Activated T-helper 1 cell treated with anti-CD3 and anti-CD28 coated beads, Interleukin-12 subunit alpha, Interleukin-12 subunit beta, Interleukin-2, Interleukin-4 antibody, amounts not matched to agents 30 ng/mL and 10 ng/mL and 1 ng/mL, durations not matched to agents 14 hours and 24 hours and 36 hours (primary cell): Measurements from ENCODE around the gene GRB14. TPM values are rescaled to one million over a fixed set of nuclear protein-coding genes. Genes with fewer than 3 reads are reported as not detected.

Experiments used
- DNase-seq: peaks from one replicate; pipeline ENCODE4 v3.0.0; 2021; ENCODE audit warnings: low spot score
- H3K27ac Mint-ChIP-seq: one replicate; pipeline ENCODE4 v1.8.0; 2021; ENCODE audit warnings: mild to moderate bottlenecking, mixed read lengths
- H3K27me3 Mint-ChIP-seq: one replicate; pipeline ENCODE4 v1.8.0; 2022; ENCODE audit warnings: mild to moderate bottlenecking, moderate library complexity, mixed read lengths; ENCODE audit not compliant: insufficient read depth
- H3K36me3 Mint-ChIP-seq: one replicate; pipeline ENCODE4 v1.8.0; 2021; ENCODE audit warnings: low read depth, mixed read lengths
- H3K4me1 Mint-ChIP-seq: one replicate; pipeline ENCODE4 v1.8.0; 2021; ENCODE audit warnings: low read depth, mixed read lengths
- H3K4me3 Mint-ChIP-seq: one replicate; pipeline ENCODE4 v1.8.0; 2021; ENCODE audit warnings: mild to moderate bottlenecking, moderate library complexity, mixed read lengths
- H3K9me3 Mint-ChIP-seq: one replicate; pipeline ENCODE4 v1.8.0; 2021; ENCODE audit warnings: mixed read lengths
- intact Hi-C: fragments of 100-400 bp; cut with micrococcal nuclease; formaldehyde crosslinking; loops from one replicate; pipeline ENCODE4 v1.15.1; 2024
- total RNA-seq: library from RNA; stranded (reverse); gene quantifications from 2 replicates; pipeline ENCODE4 v1.2.3, GENCODE V29; 2022

GRB14 gene
- total RNA-seq, result not detected in 2 replicates

GRCh38 chr2:164620873-164621763 lies at the start of gene GRB14:
GRB14 (minus strand) TSS chr2:164621482; CDS start chr2:164621309, 173 bp downstream.
- no peaks in the 10 kb centered on the region for H3K36me3 Mint-ChIP-seq
- H3K9me3 Mint-ChIP-seq, result no peaks in the 10 kb centered on the region
- no peak for DNase-seq
- intact Hi-C loops, result no loop called here
- H3K4me1 Mint-ChIP-seq, result no peaks in the 10 kb centered on the region
- H3K27me3 Mint-ChIP-seq, result peaks cover 33% of the 10 kb centered on the region
- H3K27ac Mint-ChIP-seq, result no peak within 1 kb of the TSS
- H3K4me3 Mint-ChIP-seq, result no peak within 1 kb of the TSS

GRCh38 chr2:164669291-164669690 lies 48.0 kb upstream of the GRB14 start:
- Mint-ChIP-seq H3K36me3 (no peaks in the 10 kb centered on the region), H3K4me3 (no peak overlapping the region), H3K27me3 (no peaks in the 10 kb centered on the region), H3K4me1 (no peaks in the 10 kb centered on the region), H3K27ac (no peak overlapping the region), H3K9me3 (no peaks in the 10 kb centered on the region)
- DNase-seq, result no peak
- intact Hi-C loops, result no loop called here

GRCh38 chr2:164667566-164667965 lies 46.3 kb upstream of the GRB14 start:
- Mint-ChIP-seq H3K9me3 (no peaks in the 10 kb centered on the region), H3K27ac (no peak overlapping the region), H3K27me3 (no peaks in the 10 kb centered on the region), H3K4me3 (no peak overlapping the region), H3K4me1 (no peaks in the 10 kb centered on the region), H3K36me3 (no peaks in the 10 kb centered on the region)
- intact Hi-C loops, result no loop called here
- no peak for DNase-seq

- intact Hi-C loops, result no loop called here
- Mint-ChIP-seq H3K4me3 (no peak overlapping the region), H3K9me3 (no peaks in the 10 kb centered on the region), H3K27me3 (no peaks in the 10 kb centered on the region), H3K4me1 (no peaks in the 10 kb centered on the region), H3K27ac (no peak overlapping the region), H3K36me3 (no peaks in the 10 kb centered on the region)
- DNase-seq, result no peak
These were observed 42.8 kb upstream of the GRB14 start for GRCh38 chr2:164664070-164664469.

- no peak overlapping the region for H3K4me3 Mint-ChIP-seq
- no peaks in the 10 kb centered on the region for H3K27me3 Mint-ChIP-seq
- DNase-seq, result no peak
- H3K27ac Mint-ChIP-seq, result no peak overlapping the region
- intact Hi-C loops, result no loop called here
- H3K4me1 Mint-ChIP-seq, result no peaks in the 10 kb centered on the region
- no peaks in the 10 kb centered on the region for H3K36me3 Mint-ChIP-seq
- H3K9me3 Mint-ChIP-seq, result no peaks in the 10 kb centered on the region
These were observed 41.8 kb upstream of the GRB14 start for GRCh38 chr2:164662868-164663631.

- intact Hi-C loops, result no loop called here
- Mint-ChIP-seq H3K9me3 (no peaks in the 10 kb centered on the region), H3K27me3 (no peaks in the 10 kb centered on the region), H3K36me3 (no peaks in the 10 kb centered on the region), H3K27ac (no peak overlapping the region), H3K4me3 (no peak overlapping the region), H3K4me1 (no peaks in the 10 kb centered on the region)
- DNase-seq, result no peak
These were observed 40.8 kb upstream of the GRB14 start for GRCh38 chr2:164662066-164662465.

GRCh38 chr2:164661349-164661748 lies 40.1 kb upstream of the GRB14 start:
- intact Hi-C loops, result no loop called here
- no peak for DNase-seq
- H3K4me1 Mint-ChIP-seq, result no peaks in the 10 kb centered on the region
- H3K9me3 Mint-ChIP-seq, result no peaks in the 10 kb centered on the region
- no peak overlapping the region for H3K27ac Mint-ChIP-seq
- H3K4me3 Mint-ChIP-seq, result no peak overlapping the region
- H3K27me3 Mint-ChIP-seq, result no peaks in the 10 kb centered on the region
- H3K36me3 Mint-ChIP-seq, result no peaks in the 10 kb centered on the region

- no peak overlapping the region for H3K4me3 Mint-ChIP-seq
- H3K9me3 Mint-ChIP-seq, result no peaks in the 10 kb centered on the region
- H3K27ac Mint-ChIP-seq, result no peak overlapping the region
- H3K27me3 Mint-ChIP-seq, result no peaks in the 10 kb centered on the region
- intact Hi-C loops, result no loop called here
- no peak for DNase-seq
- no peaks in the 10 kb centered on the region for H3K4me1 Mint-ChIP-seq
- no peaks in the 10 kb centered on the region for H3K36me3 Mint-ChIP-seq
These were observed 35.8 kb upstream of the GRB14 start for GRCh38 chr2:164657129-164657528.

GRCh38 chr2:164655750-164656149 lies 34.5 kb upstream of the GRB14 start:
- Mint-ChIP-seq H3K4me1 (no peaks in the 10 kb centered on the region), H3K9me3 (no peaks in the 10 kb centered on the region), H3K27me3 (no peaks in the 10 kb centered on the region), H3K4me3 (no peak overlapping the region), H3K36me3 (no peaks in the 10 kb centered on the region), H3K27ac (no peak overlapping the region)
- intact Hi-C loops, result no loop called here
- no peak for DNase-seq

- no peaks in the 10 kb centered on the region for H3K36me3 Mint-ChIP-seq
- no peak for DNase-seq
- intact Hi-C loops, result no loop called here
- no peak overlapping the region for H3K4me3 Mint-ChIP-seq
- no peaks in the 10 kb centered on the region for H3K27me3 Mint-ChIP-seq
- no peaks in the 10 kb centered on the region for H3K9me3 Mint-ChIP-seq
- H3K4me1 Mint-ChIP-seq, result no peaks in the 10 kb centered on the region
- no peak overlapping the region for H3K27ac Mint-ChIP-seq
These were observed 34.1 kb upstream of the GRB14 start for GRCh38 chr2:164655336-164655735.

GRCh38 chr2:164651361-164651760 lies 30.1 kb upstream of the GRB14 start:
- intact Hi-C loops, result no loop called here
- no peaks in the 10 kb centered on the region for H3K4me1 Mint-ChIP-seq
- H3K4me3 Mint-ChIP-seq, result no peak overlapping the region
- DNase-seq, result no peak
- no peaks in the 10 kb centered on the region for H3K9me3 Mint-ChIP-seq
- H3K36me3 Mint-ChIP-seq, result no peaks in the 10 kb centered on the region
- no peaks in the 10 kb centered on the region for H3K27me3 Mint-ChIP-seq
- no peak overlapping the region for H3K27ac Mint-ChIP-seq

GRCh38 chr2:164644036-164644700 lies 22.9 kb upstream of the GRB14 start:
- intact Hi-C loops, result no loop called here
- H3K4me1 Mint-ChIP-seq, result no peaks in the 10 kb centered on the region
- H3K9me3 Mint-ChIP-seq, result no peaks in the 10 kb centered on the region
- no peak for DNase-seq
- H3K36me3 Mint-ChIP-seq, result no peaks in the 10 kb centered on the region
- no peak overlapping the region for H3K4me3 Mint-ChIP-seq
- H3K27ac Mint-ChIP-seq, result no peak overlapping the region
- H3K27me3 Mint-ChIP-seq, result no peaks in the 10 kb centered on the region
